Measurements from ENCODE around the gene ITGB6. TPM values are rescaled to one million over a fixed set of nuclear protein-coding genes. Genes with fewer than 3 reads are reported as not detected.

The ITGB6 gene
- total RNA-seq, 1 experiment from 2014 or later = not detected

GRCh38 chr2:160242893-160243564 lies 43.0 kb upstream of the ITGB6 start:
- Mint-ChIP-seq H3K9me3 (no peaks in the 10 kb centered on the region), H3K27ac (no peak overlapping the region), H3K4me1 (peaks cover 12% of the 10 kb centered on the region), H3K27me3 (ENCODE audit: low read depth) (no peaks in the 10 kb centered on the region), H3K36me3 (no peaks in the 10 kb centered on the region), H3K4me3 (no peak overlapping the region)
- ChIA-PET POLR2A (no interaction called here), CTCF (interaction anchor here (0.7 kb wide), 1 partner anchor 133 kb away, joined by 3 read pairs; no protein-coding TSS in a partner anchor)
- DNase-seq (ENCODE audit: low spot score) (no peak), ATAC-seq (no peak)
- TF ChIP-seq USF1 (CRISPR knock-in tag; IDR thresholded peaks at IDR 0.05) = no peak
- TF ChIP-seq KAT7 (CRISPR knock-in tag; IDR thresholded peaks at IDR 0.05; ENCODE audit: borderline replicate concordance) = no peak
- no peak for TF ChIP-seq AFF4 (CRISPR knock-in tag; IDR thresholded peaks at IDR 0.05; ENCODE audit: borderline replicate concordance)
- TF ChIP-seq GTF2I (CRISPR knock-in tag; conservative IDR thresholded peaks at IDR 0.05) = no peak
- TF ChIP-seq HMGXB4 (CRISPR knock-in tag; IDR thresholded peaks at IDR 0.05) = no peak
- no peak for TF ChIP-seq TP53 (CRISPR knock-in tag; IDR thresholded peaks at IDR 0.05)
- TF ChIP-seq MAX (CRISPR knock-in tag; IDR thresholded peaks at IDR 0.05) = no peak
- TF ChIP-seq PRRX2 (CRISPR knock-in tag; IDR thresholded peaks at IDR 0.05) = no peak
- TF ChIP-seq SMAD3 (CRISPR knock-in tag; IDR thresholded peaks at IDR 0.05; ENCODE audit: borderline replicate concordance) = no peak
- TF ChIP-seq EMX1 (CRISPR knock-in tag; IDR thresholded peaks at IDR 0.05) = no peak
- TF ChIP-seq JAZF1 (CRISPR knock-in tag; IDR thresholded peaks at IDR 0.05) = no peak
- no peak for TF ChIP-seq NR3C1 (CRISPR knock-in tag; conservative IDR thresholded peaks at IDR 0.05; ENCODE audit: low read depth)

GRCh38 chr2:160241251-160242137 lies 41.4 kb upstream of the ITGB6 start:
- CTCF ChIA-PET = interaction anchor here (0.5 to 1.1 kb wide), 2 partner anchors 29 to 117 kb away, joined by 3 to 4 read pairs; no protein-coding TSS in a partner anchor
- Mint-ChIP-seq H3K27me3 (ENCODE audit: low read depth) (no peaks in the 10 kb centered on the region), H3K9me3 (no peaks in the 10 kb centered on the region), H3K4me3 (no peak overlapping the region), H3K4me1 (peaks cover 12% of the 10 kb centered on the region), H3K27ac (no peak overlapping the region), H3K36me3 (no peaks in the 10 kb centered on the region)
- POLR2A ChIA-PET = no interaction called here
- ATAC-seq = no peak
- DNase-seq (ENCODE audit: low spot score) = no peak
- TF ChIP-seq MLX (CRISPR knock-in tag; IDR thresholded peaks at IDR 0.05) = no peak
- TF ChIP-seq USF1 (CRISPR knock-in tag; IDR thresholded peaks at IDR 0.05) = no peak
- no peak for TF ChIP-seq ZNF532 (CRISPR knock-in tag; IDR thresholded peaks at IDR 0.05; ENCODE audit: borderline replicate concordance)
- TF ChIP-seq ZNF138 (CRISPR knock-in tag; conservative IDR thresholded peaks at IDR 0.05) = no peak
- no peak for TF ChIP-seq AR (CRISPR knock-in tag; IDR thresholded peaks at IDR 0.05)

Data from WTC11 (cell line).